Ovary (tissue), 3 donors: ENCODE measurements around the gene PRPH2.

Experiments
- CTCF ChIP-seq, 3 donors: fragments of 450-650 bp in 2 of 3; fragments of 200-600 bp in 1 of 3; IDR thresholded peaks; one replicate each; pipeline versions ENCODE4 v1.5.1 to v1.8.0; 2016 to 2022; ENCODE audit warnings: antibody characterized with exemption in 3 of 3, mild to moderate bottlenecking in 1 of 3
- EP300 ChIP-seq: sonication (generic); formaldehyde crosslinking; IDR thresholded peaks from one replicate; pipeline ENCODE4 v1.6.1; 2017; ENCODE audit warnings: antibody characterized with exemption
- POLR2A ChIP-seq: fragments of 450-650 bp; IDR thresholded peaks from one replicate; pipeline ENCODE4 v1.6.1; 2017; ENCODE audit warnings: antibody characterized with exemption, mild to moderate bottlenecking, moderate library complexity
- donor health status: DM: no; HTN: no; CAD: no.

- TF ChIP-seq POLR2A (no peak), EP300 (no peak), CTCF (IDR thresholded peaks at IDR 0.05) (no peak)
These were observed 47.6 kb downstream of the PRPH2 start for GRCh38 chr6:42674780-42675179.
